HG03139 (cell line): ENCODE measurements around the gene AP4B1.
A peak's percentile ranks its signal among the peaks of the same experiment; 100 is the strongest.
"Not testable (repeated sequence)": the region's sequence is repeated elsewhere in the genome, so short reads cannot be mapped to it uniquely, and the experiment has no call there.

Source experiments
- ATAC-seq: cut with Tn5 transposase; IDR thresholded peaks from one replicate; pipeline ENCODE4 v1.9.1; 2021; ENCODE audit not compliant: unreplicated experiment

AP4B1 gene

GRCh38 chr1:113859478-113860175, 45.0 kb downstream of the AP4B1 start:
- peak; percentile 81 for ATAC-seq

- no peak for ATAC-seq
These were observed 45.6 kb downstream of the AP4B1 start for GRCh38 chr1:113858982-113859381.

GRCh38 chr1:113858418-113858817, 46.2 kb downstream of the AP4B1 start:
- ATAC-seq: no peak

GRCh38 chr1:113857776-113858175, 46.8 kb downstream of the AP4B1 start:
- ATAC-seq: no peak

- no peak for ATAC-seq
These were observed 48.2 kb downstream of the AP4B1 start for GRCh38 chr1:113856401-113856790.

- ATAC-seq: no peak
These were observed 48.8 kb downstream of the AP4B1 start for GRCh38 chr1:113855630-113856400.

- ATAC-seq: no peak
These were observed 50.4 kb downstream of the AP4B1 start for GRCh38 chr1:113854234-113854633.

GRCh38 chr1:113852694-113853093, 51.9 kb downstream of the AP4B1 start:
- ATAC-seq: not testable (repeated sequence)

GRCh38 chr1:113850127-113850796, 54.3 kb downstream of the AP4B1 start:
- no peak for ATAC-seq

GRCh38 chr1:113849072-113849471, 55.5 kb downstream of the AP4B1 start:
- no peak for ATAC-seq

- ATAC-seq: no peak
These were observed 58.1 kb downstream of the AP4B1 start for GRCh38 chr1:113846391-113847035.
